Activated CD4-positive, alpha-beta T cell treated with anti-CD3 and anti-CD28 coated beads, Interleukin-2, amount 10 ng/mL, durations not matched to agents 24 days and 14 days (primary cell): Measurements from ENCODE around the gene GOLIM4. TPM values are rescaled to one million over a fixed set of nuclear protein-coding genes. Genes with fewer than 3 reads are reported as not detected.

Source experiments
- DNase-seq: peaks from one replicate; pipeline ENCODE4 v3.0.0; 2022
- H3K27ac Mint-ChIP-seq: one replicate; pipeline ENCODE4 v1.8.0; 2022; ENCODE audit warnings: mild to moderate bottlenecking, mixed read lengths
- H3K27me3 Mint-ChIP-seq: one replicate; pipeline ENCODE4 v1.8.0; 2022; ENCODE audit warnings: mixed read lengths
- H3K36me3 Mint-ChIP-seq: one replicate; pipeline ENCODE4 v1.8.0; 2022; ENCODE audit warnings: low read depth, mild to moderate bottlenecking, mixed read lengths
- H3K4me1 Mint-ChIP-seq: one replicate; pipeline ENCODE4 v1.8.0; 2021; ENCODE audit warnings: mixed read lengths
- H3K4me3 Mint-ChIP-seq: one replicate; pipeline ENCODE4 v1.8.0; 2022; ENCODE audit warnings: mild to moderate bottlenecking, moderate library complexity, mixed read lengths
- H3K9me3 Mint-ChIP-seq: one replicate; pipeline ENCODE4 v1.8.0; 2021; ENCODE audit warnings: mixed read lengths
- intact Hi-C: fragments of 100-400 bp; cut with micrococcal nuclease; formaldehyde crosslinking; loops from one replicate; pipeline ENCODE4 v1.15.1; 2023
- total RNA-seq: library from RNA; stranded (reverse); gene quantifications from 2 replicates; pipeline ENCODE4 v1.2.3, GENCODE V29; 2022

GOLIM4 gene
- total RNA-seq, 1 donor from 2014 or later: 8.5 TPM

DNA sequence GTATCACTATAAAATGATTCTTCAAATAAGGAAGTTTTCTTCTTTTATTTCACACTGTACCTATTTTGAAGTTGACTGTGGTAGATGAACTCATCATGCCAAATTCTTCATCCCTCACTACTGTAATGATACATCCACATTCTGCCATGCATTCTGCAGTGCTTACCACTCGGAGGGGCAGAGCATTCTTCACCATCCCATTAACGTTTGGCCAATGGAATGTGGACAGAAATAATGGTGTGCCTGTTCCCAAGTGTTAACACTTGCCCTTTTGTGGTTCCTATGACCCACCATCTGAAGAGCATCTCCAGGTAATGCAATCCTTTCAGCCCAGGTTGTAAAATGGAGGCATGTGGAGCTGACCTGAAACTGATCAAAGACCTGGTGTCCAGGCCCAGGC, 18.6 kb downstream of the GOLIM4 start:
- DNase-seq: no peak

DNA sequence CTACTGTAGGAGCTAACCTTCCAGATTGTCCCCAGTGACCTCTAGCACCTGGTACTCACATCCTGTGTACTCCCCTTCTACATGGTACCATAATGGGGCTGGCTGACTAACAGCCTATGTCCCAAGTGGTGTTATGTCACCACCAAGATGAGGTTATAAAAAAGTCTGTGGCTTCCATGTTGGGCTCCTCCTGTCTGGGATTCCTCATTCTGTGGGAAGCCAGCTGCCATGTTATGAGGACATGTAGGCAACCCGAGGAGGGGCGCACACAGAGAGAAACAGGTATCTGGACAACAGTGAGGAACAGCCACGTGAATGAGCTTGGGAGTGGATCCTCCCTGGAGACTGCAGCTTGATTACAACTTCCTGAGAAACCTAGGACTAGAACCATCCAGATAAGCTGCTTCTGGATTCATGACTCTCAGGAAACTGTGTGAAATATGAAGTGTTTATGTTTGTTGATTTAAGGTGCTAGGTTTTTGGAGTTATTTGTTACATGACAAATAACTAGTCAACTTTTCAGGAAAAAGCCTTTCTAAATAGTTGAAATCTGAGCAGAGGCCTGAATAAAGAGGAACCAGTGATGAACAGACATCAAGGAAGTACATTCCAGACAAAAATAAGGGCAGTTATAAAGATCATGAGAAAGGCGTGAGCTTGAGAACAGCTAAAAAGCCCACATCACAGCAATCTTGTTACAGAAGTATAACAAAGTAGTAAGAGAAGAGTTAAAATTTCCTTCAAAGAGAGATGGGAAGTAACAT, 21.7 kb downstream of the GOLIM4 start:
- Mint-ChIP-seq H3K4me1 (no peaks in the 10 kb centered on the region), H3K27me3 (no peaks in the 10 kb centered on the region), H3K9me3 (no peaks in the 10 kb centered on the region), H3K4me3 (no peak overlapping the region), H3K27ac (no peak overlapping the region), H3K36me3 (no peaks in the 10 kb centered on the region)
- no peak for DNase-seq
- intact Hi-C loops: no loop called here

More for the DNA sequence above, 18.6 kb downstream of the GOLIM4 start:
- intact Hi-C loops: no loop called here
- Mint-ChIP-seq H3K36me3 (no peaks in the 10 kb centered on the region), H3K9me3 (no peaks in the 10 kb centered on the region), H3K27ac (no peak overlapping the region), H3K4me1 (no peaks in the 10 kb centered on the region), H3K4me3 (no peak overlapping the region), H3K27me3 (no peaks in the 10 kb centered on the region)

DNA sequence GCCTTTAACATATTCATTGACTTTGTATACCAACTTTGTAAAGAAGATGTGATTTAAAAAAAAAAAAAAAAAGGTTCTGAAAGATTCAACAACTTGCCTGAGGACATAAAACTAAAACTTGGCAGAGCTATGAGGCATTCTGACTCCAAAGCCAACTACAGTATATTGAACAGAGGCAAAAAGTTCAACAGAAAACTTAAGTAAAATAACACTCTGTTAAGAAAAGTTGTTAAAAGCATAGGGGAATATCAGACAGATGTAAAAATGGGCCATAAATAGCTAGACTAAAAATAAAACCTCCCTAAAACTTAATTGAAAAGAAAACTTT, 23.4 kb downstream of the GOLIM4 start:
- H3K27me3 Mint-ChIP-seq: no peaks in the 10 kb centered on the region
- no peak overlapping the region for H3K27ac Mint-ChIP-seq
- H3K36me3 Mint-ChIP-seq: no peaks in the 10 kb centered on the region
- intact Hi-C loops: no loop called here
- no peaks in the 10 kb centered on the region for H3K9me3 Mint-ChIP-seq
- DNase-seq: no peak
- no peak overlapping the region for H3K4me3 Mint-ChIP-seq
- H3K4me1 Mint-ChIP-seq: no peaks in the 10 kb centered on the region

DNA sequence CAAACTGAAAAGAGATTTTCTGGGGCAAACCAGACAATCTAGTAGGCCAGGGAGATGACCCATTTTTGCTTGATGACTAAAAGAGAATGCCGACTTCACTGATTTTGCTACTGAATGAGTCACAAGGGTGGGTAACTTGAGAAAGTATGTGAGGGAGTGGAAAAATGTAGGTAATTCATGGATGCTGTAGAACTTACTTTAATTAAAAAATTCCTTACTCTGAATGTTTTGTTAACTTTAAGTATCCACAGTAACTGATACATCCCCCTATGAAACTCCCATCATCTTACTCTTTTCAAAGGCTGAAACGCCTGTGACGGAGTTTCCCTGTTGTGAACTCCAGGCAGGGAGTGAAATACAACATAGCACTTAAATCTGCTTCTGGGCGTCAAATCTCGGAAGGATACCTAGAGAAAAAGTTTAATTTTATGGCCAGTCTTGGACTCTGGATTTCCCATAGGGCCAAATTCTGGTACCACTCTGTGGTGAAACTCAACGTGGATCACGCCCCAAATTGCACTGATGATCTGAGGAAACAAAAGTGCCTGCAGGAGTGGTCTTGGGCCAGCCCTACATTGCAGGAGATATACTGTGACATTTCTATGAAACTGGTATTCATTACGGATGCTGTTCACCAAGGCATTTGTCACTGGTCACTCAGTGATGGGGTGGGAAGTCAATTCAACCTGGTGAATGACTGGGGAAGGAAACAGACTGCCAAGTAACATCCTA, 24.0 kb downstream of the GOLIM4 start:
- intact Hi-C loops: loop anchor here (1.0 kb wide), 1 partner anchor 10 kb away; no protein-coding TSS in a partner anchor
- Mint-ChIP-seq H3K27me3 (peaks cover 2% of the 10 kb centered on the region), H3K4me3 (no peak overlapping the region), H3K9me3 (no peaks in the 10 kb centered on the region), H3K4me1 (no peaks in the 10 kb centered on the region), H3K36me3 (no peaks in the 10 kb centered on the region), H3K27ac (no peak overlapping the region)
- no peak for DNase-seq

DNA sequence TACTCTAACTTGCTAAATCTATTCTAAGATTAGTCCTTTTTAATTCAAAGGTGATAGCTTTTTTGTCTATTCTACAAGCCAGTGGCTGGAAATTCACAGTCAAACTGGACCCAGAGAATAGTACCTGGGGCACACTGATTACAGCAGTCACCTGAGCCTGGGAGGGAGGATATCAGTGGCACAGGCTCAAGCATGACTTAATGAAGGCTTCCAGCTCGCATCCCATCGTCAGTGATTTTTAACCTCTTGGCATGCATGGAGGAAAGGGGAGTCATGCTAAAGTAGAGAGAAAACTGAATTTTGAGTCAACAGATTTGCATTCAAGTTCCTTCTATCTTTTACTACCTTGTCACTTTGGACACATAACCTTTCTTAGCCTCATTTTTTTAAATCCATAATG, 24.8 kb downstream of the GOLIM4 start:
- H3K4me3 Mint-ChIP-seq: no peak overlapping the region
- no peak for DNase-seq
- H3K27ac Mint-ChIP-seq: no peak overlapping the region
- intact Hi-C loops: loop anchor here (1.0 kb wide), 1 partner anchor 10 kb away; no protein-coding TSS in a partner anchor
- H3K4me1 Mint-ChIP-seq: no peaks in the 10 kb centered on the region
- H3K9me3 Mint-ChIP-seq: no peaks in the 10 kb centered on the region
- peaks cover 3% of the 10 kb centered on the region for H3K27me3 Mint-ChIP-seq
- H3K36me3 Mint-ChIP-seq: no peaks in the 10 kb centered on the region

DNA sequence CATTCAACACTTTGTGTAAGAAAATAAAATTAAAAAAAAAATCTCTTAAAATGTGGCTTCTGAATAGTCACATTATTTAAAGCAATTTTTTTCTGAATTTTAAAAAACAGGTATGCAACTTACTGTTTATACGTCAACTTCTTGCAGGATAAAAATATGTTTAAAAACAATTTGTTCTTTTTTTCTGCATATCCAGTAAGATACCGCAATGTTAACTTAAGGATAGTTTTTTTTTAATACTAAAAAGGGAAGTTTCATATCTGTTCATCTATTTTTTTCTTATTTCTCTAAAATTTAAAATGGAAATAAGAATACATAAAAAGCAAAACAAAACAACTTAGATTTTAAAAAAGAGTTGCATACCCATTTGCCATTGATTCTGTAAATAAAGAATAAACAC, 27.4 kb downstream of the GOLIM4 start:
- no peak overlapping the region for H3K4me3 Mint-ChIP-seq
- no peak overlapping the region for H3K27ac Mint-ChIP-seq
- no peaks in the 10 kb centered on the region for H3K9me3 Mint-ChIP-seq
- H3K36me3 Mint-ChIP-seq: no peaks in the 10 kb centered on the region
- intact Hi-C loops: no loop called here
- no peaks in the 10 kb centered on the region for H3K4me1 Mint-ChIP-seq
- peaks cover 4% of the 10 kb centered on the region for H3K27me3 Mint-ChIP-seq
- no peak for DNase-seq

DNA sequence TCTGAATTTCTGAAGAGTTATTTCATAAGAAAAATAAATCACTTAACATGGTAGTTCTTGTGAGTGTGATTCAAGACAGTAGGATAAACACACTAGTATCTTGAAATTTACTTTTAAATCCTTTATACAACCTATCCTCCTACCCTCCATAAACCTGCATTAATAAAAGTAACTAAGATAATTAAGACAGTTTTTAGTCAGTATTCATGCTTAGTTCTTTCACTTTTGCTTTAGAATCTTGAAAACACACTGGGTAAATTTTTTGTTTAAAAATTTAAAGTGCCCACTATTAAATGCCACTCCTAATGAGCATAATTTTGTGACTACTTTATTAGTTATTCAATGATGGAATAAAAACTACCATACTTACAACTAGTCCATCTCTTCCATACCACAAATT, 28.8 kb downstream of the GOLIM4 start:
- peaks cover 4% of the 10 kb centered on the region for H3K27me3 Mint-ChIP-seq
- H3K27ac Mint-ChIP-seq: no peak overlapping the region
- H3K4me3 Mint-ChIP-seq: no peak overlapping the region
- DNase-seq: no peak
- no peaks in the 10 kb centered on the region for H3K9me3 Mint-ChIP-seq
- H3K4me1 Mint-ChIP-seq: no peaks in the 10 kb centered on the region
- intact Hi-C loops: no loop called here
- H3K36me3 Mint-ChIP-seq: no peaks in the 10 kb centered on the region

DNA sequence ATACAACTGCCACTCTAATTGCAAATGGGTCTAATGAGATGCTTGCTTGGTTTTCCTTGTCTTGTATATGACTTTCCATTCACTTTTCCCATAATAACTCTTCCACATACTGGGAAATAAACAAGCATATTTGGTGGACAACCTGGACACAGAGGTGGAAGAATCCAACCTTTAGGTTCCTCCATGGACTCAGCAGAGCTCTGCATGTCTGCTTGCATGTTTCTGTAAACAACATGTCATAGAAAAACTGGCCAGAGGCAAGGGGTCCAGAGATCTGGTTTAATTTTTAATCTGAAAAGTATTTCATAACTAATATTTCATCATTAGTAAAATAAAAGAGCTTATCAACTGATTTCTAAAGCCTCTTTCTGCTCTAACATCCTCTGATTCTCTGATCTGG, 30.2 kb downstream of the GOLIM4 start:
- peaks cover 7% of the 10 kb centered on the region for H3K4me1 Mint-ChIP-seq
- peaks cover 4% of the 10 kb centered on the region for H3K27me3 Mint-ChIP-seq
- H3K36me3 Mint-ChIP-seq: no peaks in the 10 kb centered on the region
- H3K9me3 Mint-ChIP-seq: no peaks in the 10 kb centered on the region
- intact Hi-C loops: no loop called here
- no peak overlapping the region for H3K4me3 Mint-ChIP-seq
- no peak overlapping the region for H3K27ac Mint-ChIP-seq
- no peak for DNase-seq

DNA sequence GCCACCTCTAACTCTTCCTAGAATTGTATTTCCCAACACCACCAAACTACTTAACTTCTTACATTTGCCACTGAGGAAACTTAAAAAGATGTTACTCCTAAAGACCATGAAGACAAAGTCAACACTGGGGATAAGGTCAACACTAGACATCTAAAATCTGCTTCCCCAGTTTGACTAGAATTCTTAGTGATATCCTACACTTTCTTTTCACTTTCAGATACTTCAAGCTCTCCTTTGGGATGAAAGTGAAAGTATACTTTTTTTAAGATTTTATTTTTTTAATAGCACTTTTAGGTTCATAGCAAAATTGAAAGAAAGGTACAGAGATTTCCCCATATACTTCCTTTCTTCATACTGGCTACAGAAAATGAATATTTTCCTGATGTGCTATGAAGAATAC, 32.6 kb downstream of the GOLIM4 start:
- Mint-ChIP-seq H3K27me3 (peaks cover 4% of the 10 kb centered on the region), H3K4me3 (no peak overlapping the region), H3K9me3 (no peaks in the 10 kb centered on the region), H3K27ac (no peak overlapping the region), H3K4me1 (peaks cover 7% of the 10 kb centered on the region), H3K36me3 (no peaks in the 10 kb centered on the region)
- DNase-seq: no peak
- intact Hi-C loops: no loop called here

DNA sequence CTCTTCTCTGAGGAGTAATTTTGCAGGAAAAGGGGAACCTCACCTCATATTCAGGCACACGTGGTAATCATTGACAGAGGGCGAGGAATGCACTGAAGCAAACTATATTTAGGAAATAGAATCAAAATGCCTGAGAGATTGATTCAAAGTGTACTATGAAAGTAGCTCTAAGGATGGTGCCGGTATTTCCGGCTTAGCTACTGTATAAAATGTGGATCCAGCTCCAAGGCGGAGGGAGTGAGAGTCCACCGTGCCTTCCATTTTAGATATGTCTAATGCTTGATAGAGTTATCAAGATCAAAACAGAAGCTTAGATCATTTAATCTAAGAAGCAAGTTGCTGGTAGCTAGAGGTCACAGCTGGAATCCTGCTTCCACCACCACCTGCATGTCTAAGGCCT, 33.0 kb downstream of the GOLIM4 start:
- intact Hi-C loops: no loop called here
- Mint-ChIP-seq H3K27me3 (peaks cover 4% of the 10 kb centered on the region), H3K36me3 (no peaks in the 10 kb centered on the region)

DNA sequence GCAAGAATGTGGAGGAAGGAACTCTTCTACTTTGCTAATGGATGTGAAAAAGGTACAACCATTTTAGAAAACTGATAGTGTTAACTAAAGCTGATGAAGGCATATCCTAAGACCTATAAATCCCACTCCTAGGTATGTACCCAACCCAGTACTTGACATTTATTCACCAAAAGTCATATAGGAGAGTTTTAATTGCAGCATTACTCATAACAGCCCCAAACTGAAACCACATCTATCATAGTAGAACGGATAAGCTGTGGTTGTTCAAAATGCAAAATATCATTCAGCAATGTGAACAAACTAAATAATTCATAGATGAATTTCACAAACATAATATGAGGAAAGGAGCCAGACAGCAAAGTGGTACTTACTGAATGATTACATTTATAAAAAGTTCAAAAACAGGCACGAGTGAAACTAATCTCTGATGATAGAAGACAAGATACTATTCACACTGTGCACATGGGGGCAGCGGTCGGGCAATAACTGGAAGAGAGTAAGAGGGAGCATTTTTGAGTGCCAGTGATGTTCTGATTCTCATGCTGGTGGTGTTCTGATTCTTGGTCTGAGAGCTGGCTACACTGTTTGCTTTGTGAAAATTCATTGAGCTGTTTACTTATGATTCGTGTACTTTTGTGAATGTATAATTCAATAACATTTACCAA, 34.3 kb downstream of the GOLIM4 start:
- no peaks in the 10 kb centered on the region for H3K9me3 Mint-ChIP-seq
- no peak overlapping the region for H3K27ac Mint-ChIP-seq
- H3K36me3 Mint-ChIP-seq: no peaks in the 10 kb centered on the region
- H3K27me3 Mint-ChIP-seq: peaks cover 2% of the 10 kb centered on the region
- H3K4me1 Mint-ChIP-seq: peaks cover 7% of the 10 kb centered on the region
- intact Hi-C loops: loop anchor here (1.0 kb wide), 2 partner anchors 10 to 35 kb away; no protein-coding TSS in a partner anchor
- H3K4me3 Mint-ChIP-seq: peak overlapping the region; percentile 29
- no peak for DNase-seq

More for the DNA sequence above, 33.0 kb downstream of the GOLIM4 start:
- no peak for DNase-seq
- Mint-ChIP-seq H3K4me1 (peaks cover 7% of the 10 kb centered on the region), H3K4me3 (no peak overlapping the region), H3K27ac (no peak overlapping the region), H3K9me3 (no peaks in the 10 kb centered on the region)

DNA sequence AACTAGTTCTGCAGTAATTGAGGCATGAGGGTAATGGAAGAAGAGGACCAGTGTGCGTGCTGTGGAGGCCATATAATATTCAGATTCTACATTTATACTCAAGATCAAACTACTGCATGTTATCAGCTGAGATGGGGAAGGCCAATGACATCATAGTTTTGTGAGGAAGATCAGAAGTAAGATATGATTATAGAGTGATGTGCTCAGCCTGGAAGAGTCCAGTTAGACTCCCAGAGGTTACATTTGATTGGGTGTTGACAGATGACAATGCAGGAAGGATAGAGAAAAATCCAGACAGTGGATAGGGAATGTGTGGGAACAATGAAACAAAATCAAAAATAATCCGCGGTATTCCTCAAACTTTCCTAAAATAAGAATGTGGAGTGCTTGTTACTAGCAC, 35.4 kb downstream of the GOLIM4 start:
- Mint-ChIP-seq H3K27ac (no peak overlapping the region), H3K36me3 (no peaks in the 10 kb centered on the region), H3K4me3 (no peak overlapping the region), H3K4me1 (peaks cover 7% of the 10 kb centered on the region), H3K9me3 (no peaks in the 10 kb centered on the region), H3K27me3 (no peaks in the 10 kb centered on the region)
- intact Hi-C loops: no loop called here
- DNase-seq: no peak

DNA sequence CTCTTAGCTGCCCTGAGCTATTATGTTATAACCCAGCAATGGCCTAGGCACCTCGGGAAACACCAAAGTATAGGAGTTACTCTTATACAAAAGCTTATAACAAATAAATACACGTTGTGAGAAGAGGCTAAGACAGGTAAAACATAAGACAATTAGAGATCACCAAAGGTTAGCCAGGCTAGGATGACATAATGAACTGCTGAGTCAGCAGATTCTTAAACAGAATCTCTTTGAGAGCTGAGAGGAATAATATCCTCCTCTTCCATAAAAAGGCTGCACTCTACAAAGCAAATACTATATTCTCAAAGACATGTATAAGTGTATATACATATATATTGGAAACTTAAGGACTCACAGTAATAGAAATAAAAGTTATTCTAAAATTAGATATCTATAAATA, 37.2 kb downstream of the GOLIM4 start:
- H3K4me3 Mint-ChIP-seq: no peak overlapping the region
- H3K4me1 Mint-ChIP-seq: peaks cover 7% of the 10 kb centered on the region
- H3K9me3 Mint-ChIP-seq: no peaks in the 10 kb centered on the region
- no peaks in the 10 kb centered on the region for H3K36me3 Mint-ChIP-seq
- DNase-seq: no peak
- intact Hi-C loops: no loop called here
- H3K27me3 Mint-ChIP-seq: peaks cover 3% of the 10 kb centered on the region
- H3K27ac Mint-ChIP-seq: no peak overlapping the region
